HG02938 (cell line): ENCODE results near the gene FBXW8.
A peak's percentile ranks its signal among the peaks of the same experiment; 100 is the strongest.

ENCODE experiments used
- ATAC-seq: cut with Tn5 transposase; IDR thresholded peaks from one replicate; pipeline ENCODE4 v1.9.1; 2021; ENCODE audit warnings: mild to moderate bottlenecking, moderate library complexity; ENCODE audit not compliant: unreplicated experiment

FBXW8 gene

DNA sequence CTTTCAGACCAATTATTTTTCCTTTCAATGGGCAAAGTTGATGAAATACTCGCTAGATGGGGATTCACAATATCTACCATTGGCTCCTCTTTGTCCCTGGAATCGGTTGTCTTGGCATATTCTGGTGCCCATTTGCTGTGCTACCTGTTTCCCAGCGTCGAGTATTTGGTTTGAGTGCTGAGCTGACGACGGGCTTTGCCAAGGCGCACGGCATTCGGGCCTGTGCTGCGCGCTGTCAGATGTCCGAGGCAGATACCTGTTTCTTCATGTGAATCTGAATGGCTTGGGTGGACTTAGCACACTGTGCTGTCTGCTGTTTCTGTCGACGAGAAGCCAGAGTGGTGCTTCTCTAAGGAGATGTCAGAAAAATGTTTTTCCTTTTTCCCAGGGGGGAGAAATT is 107.5 kb downstream of the FBXW8 start:
- no peak for ATAC-seq

DNA sequence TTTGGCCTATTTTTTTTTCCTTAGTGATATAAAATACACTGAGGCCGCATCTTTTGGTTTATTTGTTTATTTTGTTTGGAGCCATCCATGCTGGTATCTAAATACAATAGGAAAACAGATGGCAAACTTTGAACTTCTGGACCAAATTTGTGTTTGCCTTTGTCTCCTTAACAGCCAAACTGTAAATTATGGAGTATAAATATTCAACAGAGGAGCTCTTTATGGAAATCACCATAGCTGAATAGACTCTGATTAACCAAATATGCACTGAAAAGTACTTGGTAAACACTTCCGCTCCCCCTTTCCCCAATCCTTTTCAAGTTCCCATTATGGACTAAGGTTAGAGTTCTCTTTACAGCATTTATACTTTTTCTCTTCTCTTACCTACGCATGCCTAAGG is 107.9 kb downstream of the FBXW8 start:
- ATAC-seq = no peak

DNA sequence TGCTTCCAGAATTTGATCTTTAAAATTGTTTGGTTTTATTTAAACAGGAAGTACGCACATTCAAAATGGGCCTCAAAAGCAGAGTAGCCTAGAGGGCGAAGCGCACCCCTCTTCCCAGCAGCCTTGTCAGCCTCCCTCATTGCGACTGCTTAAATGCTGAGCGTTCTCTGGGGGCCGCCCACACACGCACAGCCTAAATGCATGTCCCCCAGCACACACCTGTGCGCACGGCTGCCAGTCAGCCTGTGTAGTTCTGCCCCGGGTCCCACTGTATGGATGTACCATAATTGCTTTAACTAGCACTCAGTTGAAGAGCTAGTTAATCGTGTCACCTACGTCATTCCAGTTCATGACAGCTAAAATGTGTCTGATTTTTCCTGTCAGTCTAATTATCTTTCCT is 109.1 kb downstream of the FBXW8 start:
- ATAC-seq = no peak

DNA sequence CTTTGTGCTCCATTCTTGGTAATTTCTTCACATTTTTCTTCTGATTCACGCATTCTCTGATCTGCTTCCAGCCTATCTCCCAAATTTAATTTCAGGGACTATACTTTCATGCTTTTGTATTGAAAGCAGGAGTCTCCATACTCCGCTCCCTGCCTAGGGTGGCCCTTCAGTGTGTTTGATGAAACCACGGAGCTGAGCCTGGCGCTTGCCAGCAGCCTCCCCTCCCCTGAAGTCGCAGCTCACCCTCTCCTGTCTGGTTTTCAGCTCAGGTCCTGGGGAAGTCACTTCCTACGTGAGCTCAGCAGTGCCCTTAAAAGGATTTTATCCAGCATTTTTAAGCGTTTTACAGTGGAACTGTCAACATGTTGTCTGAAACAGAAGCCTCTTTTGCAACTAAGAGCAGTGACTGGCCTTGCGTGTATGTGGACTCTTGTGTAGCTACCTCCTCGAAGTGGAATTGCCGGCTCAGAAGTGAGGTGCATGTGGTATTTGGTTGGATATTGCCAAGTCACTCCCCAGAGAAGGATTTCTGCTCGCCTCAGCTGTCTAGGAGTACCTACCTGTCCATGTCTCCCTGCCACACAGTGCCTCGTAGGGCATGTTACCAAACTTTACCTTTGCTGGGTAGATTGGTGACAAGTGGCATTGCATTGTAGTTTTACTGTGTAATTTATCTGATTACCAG is 109.9 kb downstream of the FBXW8 start:
- no peak for ATAC-seq

DNA sequence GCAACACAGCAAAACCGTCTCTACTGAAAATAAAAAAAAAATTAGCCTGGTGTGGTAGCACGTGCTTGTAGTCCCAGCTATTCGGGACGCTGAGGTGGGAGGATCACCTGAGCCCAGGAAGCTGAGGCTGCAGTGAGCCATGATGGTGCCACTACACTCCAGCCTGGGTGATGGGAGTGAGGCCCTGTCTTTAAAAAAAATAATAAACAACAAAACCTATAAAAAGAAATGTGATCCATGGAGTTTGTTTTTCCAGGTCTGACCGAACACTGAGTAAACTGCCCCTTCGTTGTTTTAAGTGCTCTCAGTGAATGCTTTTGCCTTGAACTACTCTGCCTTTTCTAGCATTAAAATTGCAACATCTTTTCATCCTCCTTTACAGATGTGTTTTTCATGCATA is 111.7 kb downstream of the FBXW8 start:
- no peak for ATAC-seq

DNA sequence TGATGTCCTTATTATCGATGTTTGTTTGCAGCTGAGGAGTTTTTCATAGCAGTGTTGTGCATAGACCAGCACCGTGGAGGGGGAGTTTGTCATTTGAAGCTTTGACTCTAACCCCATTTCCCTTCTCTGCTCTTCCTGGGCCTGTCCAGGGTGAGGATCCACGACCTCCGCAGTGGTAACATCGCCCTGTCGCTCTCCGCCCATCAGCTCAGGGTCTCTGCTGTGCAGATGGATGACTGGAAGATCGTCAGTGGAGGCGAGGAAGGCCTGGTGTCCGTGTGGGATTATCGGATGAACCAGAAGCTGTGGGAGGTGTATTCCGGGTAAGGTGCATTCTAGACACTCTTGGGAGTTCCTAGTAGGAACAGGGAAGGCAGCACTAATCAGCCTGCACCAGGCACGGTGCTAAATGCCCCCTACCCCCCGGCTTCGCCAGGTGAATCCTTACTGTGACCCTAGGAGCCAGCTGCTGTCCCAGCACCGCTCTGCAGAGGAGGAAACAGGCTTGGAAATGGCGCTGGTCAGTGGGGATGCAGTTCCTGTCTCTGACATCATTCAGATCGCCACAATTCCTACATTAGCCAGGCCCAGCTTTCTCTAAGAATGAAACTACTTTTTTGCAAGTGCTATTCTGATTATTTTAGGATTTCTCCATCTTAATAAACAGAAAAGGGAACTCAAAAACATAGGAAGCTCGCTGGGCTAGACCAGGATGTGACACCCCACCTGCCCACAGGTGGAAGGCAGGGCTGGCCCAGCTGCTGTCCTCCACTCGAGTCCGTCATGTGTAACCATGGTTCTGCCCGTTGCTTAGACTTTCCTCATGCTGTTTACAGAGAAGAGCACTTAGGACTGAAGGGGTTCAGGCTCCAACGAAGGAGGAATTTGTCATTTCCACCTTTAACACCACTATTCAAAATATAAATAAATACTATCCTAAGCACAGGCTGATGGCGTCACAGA is 113.5 kb downstream of the FBXW8 start:
- no peak for ATAC-seq

- ATAC-seq = no peak
Measured at GRCh38 chr12:117024961-117025480, 114.3 kb downstream of the FBXW8 start.

DNA sequence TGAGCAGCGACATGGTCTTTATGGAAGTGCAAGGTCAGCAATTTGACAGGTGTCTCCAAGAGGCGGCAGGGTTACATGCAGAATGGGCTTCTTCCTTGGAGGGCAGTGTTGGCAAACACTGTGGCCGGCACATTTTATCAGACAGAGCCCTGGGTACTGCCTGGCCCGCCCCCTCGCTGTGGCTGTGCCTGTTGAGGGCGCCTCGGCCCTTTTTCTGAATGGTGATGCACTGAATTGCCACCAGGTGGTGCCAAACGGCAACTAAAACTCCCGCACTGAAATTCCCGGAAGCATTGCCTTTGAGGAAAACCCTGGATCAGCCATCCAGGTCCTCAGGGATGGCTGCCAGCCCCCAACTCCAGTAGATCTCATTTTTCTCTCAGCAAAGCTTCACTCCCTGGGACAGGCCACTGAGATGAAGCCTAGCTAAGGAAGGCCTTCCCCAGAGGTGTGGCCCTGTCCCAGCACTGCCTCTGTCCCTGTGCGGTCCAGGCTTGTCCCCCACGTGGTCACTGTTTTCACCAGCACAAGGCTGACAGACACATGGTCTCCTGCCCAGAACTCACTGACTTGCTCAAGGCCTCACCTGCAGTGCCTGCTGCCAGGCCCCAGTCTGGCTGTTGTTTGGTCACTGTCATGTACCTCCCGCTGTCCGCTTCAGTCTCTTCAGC is 114.9 kb downstream of the FBXW8 start:
- peak; percentile 68 for ATAC-seq

DNA sequence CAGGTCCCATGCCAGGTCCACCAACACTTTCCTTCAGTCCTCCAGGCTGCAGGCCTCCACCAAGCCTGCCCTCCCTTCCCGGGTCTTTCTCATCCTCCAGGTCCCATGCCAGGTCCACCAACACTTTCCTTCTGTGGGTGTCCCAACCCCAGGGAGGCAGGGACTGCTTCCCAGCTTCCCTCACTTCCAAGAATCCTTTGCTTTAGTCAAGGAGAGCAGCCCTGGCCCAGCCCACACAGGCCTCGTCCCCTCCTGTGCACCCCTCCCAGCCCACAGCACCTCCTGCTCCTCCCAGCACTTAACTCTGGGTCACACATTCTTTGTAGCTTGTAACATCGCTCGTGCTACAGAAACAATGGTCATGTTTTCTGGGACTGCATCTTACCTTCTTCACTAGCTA is 115.6 kb downstream of the FBXW8 start:
- ATAC-seq = no peak

- ATAC-seq = no peak
Measured at GRCh38 chr12:117026921-117027250, 116.1 kb downstream of the FBXW8 start.

DNA sequence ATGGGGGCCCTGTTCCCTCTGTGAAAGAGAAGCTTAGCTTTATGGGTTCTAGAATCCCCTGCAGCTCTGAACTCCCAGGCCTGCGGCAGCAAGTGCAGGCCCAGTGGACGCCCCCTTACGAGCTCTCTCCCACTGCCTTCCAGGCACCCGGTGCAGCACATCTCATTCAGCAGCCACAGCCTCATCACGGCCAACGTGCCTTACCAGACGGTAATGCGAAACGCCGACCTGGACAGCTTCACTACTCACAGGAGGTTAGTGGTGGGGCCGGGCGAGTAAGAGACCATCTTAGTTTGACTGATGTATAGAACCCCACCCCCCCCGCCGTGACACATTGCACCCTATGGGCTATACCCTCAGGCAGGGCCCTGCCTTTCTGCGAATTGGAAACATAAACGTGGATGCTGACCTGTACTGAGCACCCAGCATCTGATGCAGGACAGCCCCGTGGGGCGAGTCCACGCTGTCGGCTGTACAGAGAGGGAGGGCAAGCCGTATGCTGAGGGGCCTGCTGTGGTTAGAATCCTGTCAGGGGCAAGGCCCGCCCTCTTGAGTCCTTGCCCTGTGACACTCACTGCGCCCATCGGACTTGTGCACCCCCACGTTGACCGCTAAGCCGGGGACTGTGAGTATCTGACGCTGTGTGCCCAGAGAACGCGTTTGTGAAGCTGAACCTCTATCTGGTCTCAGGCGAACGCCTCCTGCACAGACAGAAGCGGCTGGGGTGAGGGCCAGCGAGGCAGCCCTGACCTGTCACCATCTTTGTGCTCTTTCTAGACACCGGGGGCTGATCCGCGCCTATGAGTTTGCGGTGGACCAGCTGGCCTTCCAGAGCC is 116.7 kb downstream of the FBXW8 start:
- no peak for ATAC-seq

- ATAC-seq = no peak
Measured at GRCh38 chr12:117028254-117028653, 117.5 kb downstream of the FBXW8 start.

DNA sequence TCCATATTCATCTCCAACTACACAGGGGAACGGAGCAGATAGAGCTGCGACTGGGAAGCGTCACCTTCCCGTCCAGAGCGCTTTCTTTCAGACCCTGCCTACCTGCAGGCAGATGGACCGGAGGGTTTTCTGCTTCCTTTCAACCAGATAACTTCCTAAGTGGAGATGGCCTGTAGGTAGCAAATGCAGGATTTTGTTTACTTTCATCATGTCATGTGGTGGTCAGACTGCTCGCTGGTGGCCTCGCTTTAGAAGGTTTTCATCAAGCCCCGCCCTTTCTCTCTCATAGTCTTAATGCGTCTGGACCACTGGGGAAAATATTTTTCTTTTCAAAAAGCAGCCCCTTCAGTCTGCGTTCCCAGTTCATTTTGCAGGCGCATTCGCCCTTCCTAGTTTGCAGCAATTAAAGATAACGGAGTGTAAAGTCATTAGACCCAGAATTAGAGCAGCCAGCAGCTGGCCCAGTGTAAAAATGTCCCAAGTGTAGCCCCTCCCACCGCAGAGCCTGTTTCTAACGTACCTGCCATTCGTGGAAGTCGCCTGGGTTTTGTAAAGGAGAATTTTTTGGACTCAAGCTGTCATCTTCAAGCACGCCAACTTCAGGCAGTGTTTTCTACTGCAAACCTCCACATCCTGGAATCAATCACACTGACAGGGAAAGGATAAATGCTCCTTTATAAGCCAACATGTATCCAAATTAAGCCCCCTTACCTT is 119.6 kb downstream of the FBXW8 start:
- ATAC-seq = no peak

DNA sequence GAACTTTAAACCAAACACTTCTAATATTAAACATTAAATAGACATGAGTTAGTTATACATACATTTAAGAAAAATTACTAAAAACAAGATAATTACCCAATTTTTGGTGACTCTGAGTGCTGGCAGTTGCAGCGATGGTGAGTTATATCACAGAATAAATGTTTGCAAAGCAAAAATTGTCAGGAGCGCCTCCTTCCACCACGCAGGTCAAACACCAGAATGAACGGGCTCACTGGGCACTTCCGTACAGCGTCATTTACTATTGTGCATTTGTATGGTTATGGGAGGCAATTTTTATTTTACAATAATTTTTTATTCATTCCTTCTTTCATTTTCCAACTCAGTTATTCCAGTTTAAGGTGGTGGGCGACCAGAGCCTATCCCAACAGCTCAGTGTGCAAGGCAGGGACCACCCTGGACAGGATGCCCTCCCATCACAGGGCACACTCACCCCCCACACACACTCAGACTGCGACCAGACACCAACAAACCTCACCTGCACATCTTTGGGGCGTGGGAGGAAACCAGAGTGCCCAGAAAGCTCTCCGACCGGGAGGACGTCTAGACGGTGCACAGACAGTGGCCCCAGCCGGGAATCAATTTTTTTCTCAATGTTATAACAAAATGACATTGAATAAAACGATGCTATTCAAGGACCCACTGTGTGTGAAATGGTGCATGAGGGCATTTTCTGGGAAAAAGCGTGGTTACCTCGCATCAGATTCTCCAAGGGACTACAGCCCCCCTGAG is 121.3 kb downstream of the FBXW8 start:
- ATAC-seq = no peak

DNA sequence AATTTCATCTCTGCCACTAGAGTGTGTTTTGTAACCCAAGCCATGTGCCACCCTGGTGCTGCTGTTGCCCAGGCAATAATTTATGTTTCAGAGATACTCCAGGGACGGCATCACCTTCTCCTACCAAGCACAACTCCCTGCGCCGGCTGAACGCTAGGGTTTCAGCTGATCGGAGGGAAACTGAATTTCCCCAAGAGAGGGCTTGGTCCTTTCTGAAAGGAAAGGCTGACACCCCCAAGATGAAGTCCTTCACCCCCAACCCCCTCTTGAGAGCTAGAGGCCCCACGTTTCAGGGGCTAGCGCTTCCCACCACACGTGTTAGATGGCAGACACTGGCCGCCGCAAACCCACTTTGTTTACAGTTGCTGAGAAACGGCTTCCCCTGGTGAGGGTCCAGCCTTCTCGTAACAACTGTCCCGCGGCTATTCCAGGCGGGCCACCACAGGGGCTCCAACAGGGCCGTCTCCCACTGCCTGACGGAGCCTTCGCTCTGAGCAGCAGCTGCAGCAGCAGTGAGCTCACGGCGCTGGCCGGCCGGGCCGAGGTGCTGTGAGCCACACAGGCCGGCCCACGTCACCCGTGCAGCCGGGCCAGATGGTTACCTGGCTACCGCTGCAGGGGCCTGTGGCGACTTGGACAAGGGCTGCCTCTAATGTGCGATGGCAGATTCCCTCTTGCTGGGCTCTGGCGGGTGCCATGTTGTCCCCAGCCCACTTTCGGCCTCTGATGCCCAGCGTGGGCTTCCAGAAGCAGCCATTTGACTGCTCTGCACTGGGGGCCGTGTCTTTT is 122.0 kb downstream of the FBXW8 start:
- ATAC-seq = no peak

DNA sequence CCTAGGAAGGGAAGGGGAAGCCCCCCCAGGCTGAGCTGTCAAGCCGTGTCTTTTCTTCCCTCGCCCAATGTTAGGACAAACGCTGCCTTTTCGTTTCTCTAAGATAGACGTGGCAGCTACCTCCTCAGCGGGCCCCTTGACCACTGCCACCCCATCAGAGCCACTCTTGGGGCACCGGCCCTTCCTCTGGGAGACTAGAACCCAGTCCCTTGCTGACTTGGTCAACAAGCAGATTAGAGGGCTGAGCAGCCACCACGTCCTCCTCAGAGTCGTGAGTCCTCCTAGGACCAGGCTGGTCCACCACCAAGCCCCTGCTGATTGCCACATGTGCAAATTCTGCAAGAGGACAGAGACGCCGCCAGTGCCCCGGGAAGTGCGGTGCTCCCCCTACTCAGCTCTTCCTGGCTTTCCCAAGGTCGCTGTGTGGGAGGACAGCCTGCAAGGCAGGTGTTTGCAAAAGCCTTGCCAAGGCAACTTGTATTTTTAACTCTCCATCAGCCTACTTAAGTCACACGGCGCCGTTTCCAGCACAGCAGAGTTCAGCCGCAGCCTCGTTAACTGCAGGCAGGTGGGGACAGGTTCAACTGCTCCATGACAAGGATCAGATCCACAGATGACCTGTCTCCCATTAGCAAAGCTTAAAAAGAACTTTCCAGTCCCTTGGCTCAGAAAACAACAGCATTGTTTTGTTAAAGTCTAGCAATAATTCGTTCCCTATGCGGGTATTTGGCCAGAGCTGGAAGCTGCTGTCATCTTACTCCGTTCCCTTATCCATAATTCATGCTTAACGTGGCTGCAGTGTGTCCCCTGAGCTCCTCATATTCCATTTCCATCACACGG is 122.9 kb downstream of the FBXW8 start:
- no peak for ATAC-seq

DNA sequence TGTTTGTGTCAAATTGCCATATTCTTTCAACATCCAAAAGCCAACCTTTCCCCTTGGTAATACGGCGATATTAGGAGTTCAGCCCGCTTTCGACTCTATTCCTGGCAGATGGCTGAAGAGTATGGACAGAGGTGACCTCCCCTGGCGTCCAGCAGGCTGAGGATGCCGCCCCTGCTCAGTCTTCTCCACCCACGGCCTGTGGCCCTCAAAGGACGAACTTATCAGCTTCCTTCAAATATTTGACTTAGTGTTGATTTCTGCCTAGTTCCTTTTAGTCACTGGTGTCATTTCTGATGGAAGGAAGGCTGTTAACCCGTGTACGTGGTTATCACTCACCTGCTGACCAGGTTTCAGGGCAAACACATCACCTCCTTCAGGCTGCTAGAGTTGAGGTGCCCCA is 123.5 kb downstream of the FBXW8 start:
- ATAC-seq = no peak

- ATAC-seq = no peak
Measured at GRCh38 chr12:117034701-117035151, 124.0 kb downstream of the FBXW8 start.
